ENCODE measurements around the gene SAMD11. TPM values are rescaled to one million over a fixed set of nuclear protein-coding genes. Genes with fewer than 3 reads are reported as not detected.

The SAMD11 gene
- total RNA-seq, 4 donors from 2014 or later, result 0.44 to 1.9 (median 1.7) TPM; not detected in 1

- no peak for DNase-seq (ENCODE audit: low spot score in 2 of 2)
- H3K4me3 ChIP-seq (ENCODE audit: low read depth, poor library complexity, severe bottlenecking), result no peak overlapping the region
- 85% methylated on average over 6 to 11 of the region's 11 CpGs for WGBS, 2 donors
- TF ChIP-seq CTCF (IDR thresholded peaks at IDR 0.05) (no peak), POLR2A (IDR thresholded peaks at IDR 0.05) (no peak)
- intact Hi-C loops (cut with DNase I; ENCODE audit: low total_unique reads), result no loop called here
These were observed 32.9 kb downstream of the SAMD11 start for GRCh38 chr1:956636-957035.

DNA sequence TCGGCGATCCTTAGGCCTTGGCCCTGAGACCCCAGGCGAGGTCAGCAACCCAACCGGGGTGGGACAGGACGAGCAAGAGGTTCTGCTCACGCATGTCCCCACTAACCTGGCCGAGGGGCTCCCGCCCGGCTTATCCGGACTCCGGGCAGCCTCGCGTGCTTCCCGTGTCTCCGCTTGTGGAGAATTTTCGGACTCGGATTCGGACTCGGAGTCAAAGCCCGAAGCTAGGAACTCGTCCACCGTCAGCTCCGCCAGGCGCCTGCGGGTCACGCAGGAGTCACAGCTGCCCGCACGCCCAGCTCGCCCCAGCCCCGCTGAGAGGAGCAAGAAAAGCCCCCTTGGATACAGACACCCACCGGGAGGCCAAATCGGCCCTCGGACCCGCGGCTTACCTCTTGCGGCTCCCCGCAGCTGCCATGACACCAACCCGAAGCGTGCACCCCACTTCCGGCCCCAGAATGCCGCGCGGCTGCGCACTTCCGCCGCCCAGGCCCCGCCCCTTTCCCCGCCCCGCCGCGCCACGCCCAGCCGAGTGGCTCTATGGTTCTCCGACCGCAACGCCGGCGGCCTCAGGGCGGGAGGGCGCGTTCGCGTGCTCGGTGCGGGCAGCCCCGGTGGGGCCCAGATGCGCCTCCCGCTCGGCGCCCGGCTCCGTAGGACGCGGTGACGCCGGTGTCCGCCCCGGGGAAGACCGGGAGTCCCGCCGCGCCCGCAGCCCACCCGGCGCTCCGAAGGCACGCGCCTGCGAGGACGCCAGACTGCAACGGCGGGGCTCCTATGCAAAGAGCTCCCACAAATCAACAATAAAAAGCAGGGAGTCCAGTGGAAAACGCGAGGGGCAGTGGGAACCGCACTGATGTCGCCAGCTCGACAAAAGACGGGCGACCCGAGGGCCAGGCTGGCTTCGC, 35.4 kb downstream of the SAMD11 start, which contains the start of gene NOC2L:
Gene NOC2L, minus strand, starts transcription at position 434 of the 908 bp plus-strand sequence. Its CDS starts 16 bp downstream, at position 418.
- H3K4me3 ChIP-seq (ENCODE audit: low read depth, poor library complexity, severe bottlenecking), result peak within 1 kb of the TSS; percentile 99
- DNase-seq (ENCODE audit: low spot score in 2 of 2), result peak; percentile 91 to 99
- WGBS, 2 donors, result 5% methylated on average over 36 to 50 of the region's 101 CpGs
- TF ChIP-seq CTCF (IDR thresholded peaks at IDR 0.05) (no peak), POLR2A (IDR thresholded peaks at IDR 0.05) (no peak)
- intact Hi-C loops (cut with DNase I; ENCODE audit: low total_unique reads), result no loop called here

GRCh38 chr1:959731-960362, 36.1 kb downstream of the SAMD11 start:
- intact Hi-C loops (cut with DNase I; ENCODE audit: low total_unique reads), result no loop called here
- no peak overlapping the region for H3K4me3 ChIP-seq (ENCODE audit: low read depth, poor library complexity, severe bottlenecking)
- WGBS, 2 donors, result 13 to 14% methylated on average over 23 to 45 of the region's 57 CpGs
- DNase-seq (ENCODE audit: low spot score in 2 of 2), result no peak
- TF ChIP-seq CTCF (IDR thresholded peaks at IDR 0.05) (no peak), POLR2A (IDR thresholded peaks at IDR 0.05) (no peak)

DNA sequence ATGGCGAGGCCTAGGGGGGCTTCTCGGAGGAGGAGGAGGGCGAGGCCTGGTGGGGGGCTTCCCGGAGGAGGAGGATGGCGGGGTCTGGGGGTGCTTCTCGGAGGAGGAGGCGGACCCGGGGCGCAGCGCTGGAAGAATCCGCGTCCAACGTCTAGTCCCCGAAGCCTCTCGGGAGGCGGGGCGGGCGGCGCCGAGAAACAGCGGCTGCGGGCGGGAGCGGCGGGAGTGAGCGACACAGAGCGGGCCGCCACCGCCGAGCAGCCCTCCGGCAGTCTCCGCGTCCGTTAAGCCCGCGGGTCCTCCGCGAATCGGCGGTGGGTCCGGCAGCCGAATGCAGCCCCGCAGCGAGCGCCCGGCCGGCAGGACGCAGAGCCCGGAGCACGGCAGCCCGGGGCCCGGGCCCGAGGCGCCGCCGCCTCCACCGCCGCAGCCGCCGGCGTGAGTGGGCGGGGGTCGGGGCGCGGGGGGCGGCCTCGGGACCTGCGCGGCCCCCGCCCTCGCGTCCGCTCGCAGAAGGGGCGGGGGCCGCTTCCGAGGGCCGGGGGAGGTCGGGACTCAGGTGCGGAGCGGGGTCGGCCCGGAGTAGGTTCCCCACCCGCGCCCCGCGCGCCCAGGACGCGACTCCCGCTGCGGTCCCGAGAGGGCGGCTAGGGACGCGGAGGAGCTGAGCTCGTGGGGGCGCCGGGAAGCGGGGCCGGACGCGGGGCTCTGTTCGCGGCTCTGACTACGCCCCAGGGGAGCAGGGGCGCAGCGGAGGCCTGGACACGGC, 36.8 kb downstream of the SAMD11 start, which contains the start of gene KLHL17:
Gene KLHL17, plus strand, starts transcription at position 222 of the 769 bp plus-strand sequence. Its CDS starts 110 bp downstream, at position 332.
- WGBS, 2 donors, result 0% methylated on average over 37 to 52 of the region's 109 CpGs
- H3K4me3 ChIP-seq (ENCODE audit: low read depth, poor library complexity, severe bottlenecking), result peak within 1 kb of the TSS; percentile 55
- TF ChIP-seq POLR2A (IDR thresholded peaks at IDR 0.05) (no peak), CTCF (IDR thresholded peaks at IDR 0.05) (no peak)
- peak; percentile 46 to 95 for DNase-seq (ENCODE audit: low spot score in 2 of 2)
- intact Hi-C loops (cut with DNase I; ENCODE audit: low total_unique reads), result no loop called here

GRCh38 chr1:961132-961669, 37.5 kb downstream of the SAMD11 start:
- intact Hi-C loops (cut with DNase I; ENCODE audit: low total_unique reads), result no loop called here
- peak overlapping the region; percentile 55 for H3K4me3 ChIP-seq (ENCODE audit: low read depth, poor library complexity, severe bottlenecking)
- DNase-seq (ENCODE audit: low spot score in 2 of 2), result no peak
- TF ChIP-seq POLR2A (IDR thresholded peaks at IDR 0.05) (no peak), CTCF (IDR thresholded peaks at IDR 0.05) (no peak)
- 27 to 62% methylated on average over 6 to 31 of the region's 56 CpGs for WGBS, 2 donors
